ENCODE measurements around the gene UMODL1.
A peak's percentile ranks its signal among the peaks of the same experiment; 100 is the strongest.
"Not testable (repeated sequence)": the region's sequence is repeated elsewhere in the genome, so short reads cannot be mapped to it uniquely, and the experiment has no call there.

UMODL1 gene

GRCh38 chr21:42061986-42062235, 9.2 kb upstream of the UMODL1 start:
- no peak for DNase-seq

GRCh38 chr21:42062236-42063022, 8.7 kb upstream of the UMODL1 start:
- DNase-seq = peak; percentile 77

- DNase-seq = peak; percentile 14
Measured at GRCh38 chr21:42063191-42063570, 7.9 kb upstream of the UMODL1 start.

- DNase-seq = peak; percentile 71
Measured at GRCh38 chr21:42063571-42064521, 7.3 kb upstream of the UMODL1 start.

GRCh38 chr21:42066521-42066920, 4.6 kb upstream of the UMODL1 start:
- DNase-seq = no peak

GRCh38 chr21:42067531-42068255, 3.4 kb upstream of the UMODL1 start:
- no peak for DNase-seq

- DNase-seq = no peak
Measured at GRCh38 chr21:42068256-42068545, 2.9 kb upstream of the UMODL1 start.

GRCh38 chr21:42068592-42068991, 2.5 kb upstream of the UMODL1 start:
- no peak for DNase-seq

GRCh38 chr21:42069327-42069726, 1.8 kb upstream of the UMODL1 start:
- DNase-seq = no peak

GRCh38 chr21:42069843-42070242, 1.3 kb upstream of the UMODL1 start:
- no peak for DNase-seq

- no peak for DNase-seq
Measured at GRCh38 chr21:42073145-42074099, 2.3 kb downstream of the UMODL1 start.

GRCh38 chr21:42075686-42076471, 4.8 kb downstream of the UMODL1 start:
- no peak for DNase-seq

- not testable (repeated sequence) for DNase-seq
Measured at GRCh38 chr21:42077685-42078238, 6.6 kb downstream of the UMODL1 start.

GRCh38 chr21:42078247-42079007, 7.3 kb downstream of the UMODL1 start:
- not testable (repeated sequence) for DNase-seq

- DNase-seq = no peak
Measured at GRCh38 chr21:42079008-42079938, 8.2 kb downstream of the UMODL1 start.

GRCh38 chr21:42079939-42080787, 9.0 kb downstream of the UMODL1 start:
- no peak for DNase-seq

GRCh38 chr21:42080788-42081083, 9.6 kb downstream of the UMODL1 start:
- DNase-seq = no peak

- DNase-seq = no peak
Measured at GRCh38 chr21:42081138-42081537, 10.0 kb downstream of the UMODL1 start.

GRCh38 chr21:42081931-42082381, 10.8 kb downstream of the UMODL1 start:
- DNase-seq = no peak
